Loucy (cell line): ENCODE data around the gene OSBPL2.

ENCODE experiments used
- EZH2phosphoT487 ChIP-seq: fragments of 200-600 bp; IDR thresholded peaks from 2 replicates; pipeline ENCODE4 v1.6.1; 2018; ENCODE audit warnings: antibody characterized with exemption, mild to moderate bottlenecking, moderate library complexity, borderline replicate concordance
- TF ChIP-seq, protein P1 (sequence below): fragments of 200-600 bp; sonication (generic); conservative IDR thresholded peaks from 2 replicates; pipeline ENCODE4 v1.5.1; 2014; ENCODE audit warnings: mild to moderate bottlenecking, antibody characterized with exemption, low read length

DNA sequence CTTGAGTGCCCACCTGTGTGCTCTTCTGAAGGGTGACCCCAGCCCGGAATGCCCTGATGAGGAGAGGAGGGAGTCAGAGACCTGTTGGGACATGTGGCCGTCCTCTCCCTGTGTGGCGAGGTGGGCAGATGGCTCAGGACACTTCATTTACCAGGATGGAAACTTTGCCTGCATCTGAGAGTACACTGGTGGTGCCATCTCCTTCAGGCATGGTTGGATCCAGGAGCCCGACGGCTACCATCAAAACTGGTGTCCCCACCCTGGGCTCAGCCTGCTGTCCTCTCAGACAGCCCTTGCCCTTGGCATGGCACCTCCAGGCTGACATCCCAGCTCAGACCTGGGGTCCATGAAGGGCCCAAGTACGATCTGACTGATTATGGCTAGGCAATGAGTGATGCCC, 7.0 kb upstream of the OSBPL2 start:
- TF ChIP-seq, protein P1, sequence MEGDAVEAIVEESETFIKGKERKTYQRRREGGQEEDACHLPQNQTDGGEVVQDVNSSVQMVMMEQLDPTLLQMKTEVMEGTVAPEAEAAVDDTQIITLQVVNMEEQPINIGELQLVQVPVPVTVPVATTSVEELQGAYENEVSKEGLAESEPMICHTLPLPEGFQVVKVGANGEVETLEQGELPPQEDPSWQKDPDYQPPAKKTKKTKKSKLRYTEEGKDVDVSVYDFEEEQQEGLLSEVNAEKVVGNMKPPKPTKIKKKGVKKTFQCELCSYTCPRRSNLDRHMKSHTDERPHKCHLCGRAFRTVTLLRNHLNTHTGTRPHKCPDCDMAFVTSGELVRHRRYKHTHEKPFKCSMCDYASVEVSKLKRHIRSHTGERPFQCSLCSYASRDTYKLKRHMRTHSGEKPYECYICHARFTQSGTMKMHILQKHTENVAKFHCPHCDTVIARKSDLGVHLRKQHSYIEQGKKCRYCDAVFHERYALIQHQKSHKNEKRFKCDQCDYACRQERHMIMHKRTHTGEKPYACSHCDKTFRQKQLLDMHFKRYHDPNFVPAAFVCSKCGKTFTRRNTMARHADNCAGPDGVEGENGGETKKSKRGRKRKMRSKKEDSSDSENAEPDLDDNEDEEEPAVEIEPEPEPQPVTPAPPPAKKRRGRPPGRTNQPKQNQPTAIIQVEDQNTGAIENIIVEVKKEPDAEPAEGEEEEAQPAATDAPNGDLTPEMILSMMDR = no peak
- no peak for TF ChIP-seq EZH2phosphoT487
